Liver (tissue), 9 donors: ENCODE data around the gene CLCF1. TPM values are rescaled to one million over a fixed set of nuclear protein-coding genes. Genes with fewer than 3 reads are reported as not detected.

Source experiments
- DNase-seq: peaks from one replicate; pipeline ENCODE4 v3.0.0-alpha.2; 2017; ENCODE audit warnings: low spot score
- H3K27ac ChIP-seq, 2 donors: one replicate each; pipeline ENCODE4 v1.7.0; 2013; ENCODE audit warnings: inconsistent platforms in 2 of 2, low read length in 2 of 2, control low read depth in 1 of 2, low read depth in 1 of 2, mild to moderate bottlenecking in 1 of 2
- H3K27me3 ChIP-seq, 4 donors: one replicate each; pipeline versions ENCODE4 v1.6.1 to v1.7.0; 2013; ENCODE audit warnings: low read length in 3 of 4, inconsistent platforms in 1 of 4, mild to moderate bottlenecking in 1 of 4, moderate library complexity in 1 of 4; ENCODE audit not compliant: control insufficient read depth in 4 of 4, insufficient read depth in 4 of 4
- H3K36me3 ChIP-seq, 4 donors: one replicate each; pipeline versions ENCODE4 v1.6.1 to v1.7.0; 2013; ENCODE audit warnings: low read length in 3 of 4, mild to moderate bottlenecking in 3 of 4, low read depth in 1 of 4, moderate library complexity in 1 of 4; ENCODE audit not compliant: control insufficient read depth in 4 of 4, insufficient read depth in 3 of 4
- H3K4me1 ChIP-seq, 4 donors: one replicate each; pipeline versions ENCODE4 v1.6.1 to v1.7.0; 2013; ENCODE audit warnings: low read length in 3 of 4, mild to moderate bottlenecking in 3 of 4, moderate library complexity in 1 of 4; ENCODE audit not compliant: control insufficient read depth in 4 of 4, insufficient read depth in 4 of 4
- H3K4me3 ChIP-seq, 3 donors: one replicate each; pipeline versions ENCODE4 v1.6.1 to v1.7.0; 2013; ENCODE audit warnings: low read length in 3 of 3, control low read depth in 1 of 3, low read depth in 1 of 3, mild to moderate bottlenecking in 1 of 3
- H3K9ac ChIP-seq, 2 donors: one replicate each; pipeline ENCODE4 v1.7.0; 2013; ENCODE audit warnings: low read length in 2 of 2, mild to moderate bottlenecking in 2 of 2, moderate library complexity in 2 of 2, control low read depth in 1 of 2, low read depth in 1 of 2
- H3K9me3 ChIP-seq, 4 donors: one replicate each; pipeline versions ENCODE4 v1.6.1 to v1.7.0; 2013; ENCODE audit warnings: low read length in 3 of 4; ENCODE audit not compliant: control insufficient read depth in 4 of 4
- ATF3 ChIP-seq: IDR thresholded peaks from 2 replicates; pipeline ENCODE4 v1.6.1; 2016; ENCODE audit warnings: antibody characterized with exemption
- CTCF ChIP-seq: fragments of 150-350 bp; IDR thresholded peaks from 2 replicates; pipeline ENCODE4 v1.5.1; 2017; ENCODE audit warnings: improper control_type of control experiment, low read depth, low read length; ENCODE audit not compliant: missing input control
- EGR1 ChIP-seq, 2 donors: IDR thresholded peaks; 2 replicates each; pipeline ENCODE4 v1.6.1; 2016 to 2018; ENCODE audit warnings: antibody characterized with exemption in 2 of 2, low read depth in 2 of 2
- FOXA1 ChIP-seq: IDR thresholded peaks from 2 replicates; pipeline ENCODE4 v1.6.1; 2016; ENCODE audit warnings: antibody characterized with exemption
- FOXA2 ChIP-seq: IDR thresholded peaks from 2 replicates; pipeline ENCODE4 v1.6.1; 2016; ENCODE audit warnings: antibody characterized with exemption
- GABPA ChIP-seq, 2 donors: IDR thresholded peaks in 1 of 2; conservative IDR thresholded peaks in 1 of 2; 2 replicates each; pipeline ENCODE4 v1.6.1; 2016; ENCODE audit warnings: antibody characterized with exemption in 2 of 2, mild to moderate bottlenecking in 1 of 2, moderate library complexity in 1 of 2
- HNF4A ChIP-seq, 2 donors: conservative IDR thresholded peaks; 2 replicates each; pipeline ENCODE4 v1.6.1; 2016; ENCODE audit warnings: antibody characterized with exemption in 2 of 2, mild to moderate bottlenecking in 2 of 2
- HNF4G ChIP-seq: IDR thresholded peaks from 2 replicates; pipeline ENCODE4 v1.6.1; 2016; ENCODE audit warnings: antibody characterized with exemption
- JUND ChIP-seq, 2 donors: IDR thresholded peaks; 2 replicates each; pipeline ENCODE4 v1.6.1; 2016; ENCODE audit warnings: antibody characterized with exemption in 2 of 2
- MAX ChIP-seq: IDR thresholded peaks from 2 replicates; pipeline ENCODE4 v1.6.1; 2016; ENCODE audit warnings: antibody characterized with exemption
- NR2F2 ChIP-seq: IDR thresholded peaks from 2 replicates; pipeline ENCODE4 v1.6.1; 2016; ENCODE audit warnings: antibody characterized with exemption
- RAD21 ChIP-seq, 2 donors: IDR thresholded peaks; 2 replicates each; pipeline ENCODE4 v1.6.1; 2016; ENCODE audit warnings: antibody characterized with exemption in 2 of 2, mild to moderate bottlenecking in 2 of 2
- REST ChIP-seq: IDR thresholded peaks from 2 replicates; pipeline ENCODE4 v1.6.1; 2016; ENCODE audit warnings: antibody characterized with exemption, mild to moderate bottlenecking
- RXRA ChIP-seq, 2 donors: IDR thresholded peaks; 2 replicates each; pipeline ENCODE4 v1.6.1; 2017 to 2018; ENCODE audit warnings: antibody characterized with exemption in 2 of 2, mild to moderate bottlenecking in 1 of 2
- SP1 ChIP-seq: IDR thresholded peaks from 2 replicates; pipeline ENCODE4 v1.6.1; 2018; ENCODE audit warnings: antibody characterized with exemption, mild to moderate bottlenecking
- TAF1 ChIP-seq: conservative IDR thresholded peaks from 2 replicates; pipeline ENCODE4 v1.6.1; 2016; ENCODE audit warnings: antibody characterized with exemption, mild to moderate bottlenecking
- YY1 ChIP-seq: IDR thresholded peaks from 2 replicates; pipeline ENCODE4 v1.6.1; 2016; ENCODE audit warnings: antibody characterized with exemption, mild to moderate bottlenecking
- ZBTB33 ChIP-seq: IDR thresholded peaks from 2 replicates; pipeline ENCODE4 v1.6.1; 2016; ENCODE audit warnings: antibody characterized with exemption
- WGBS: extraction: QIAGEN DNeasy Blood & Tissue Kit; methylation state at CpG from one replicate; pipeline ENCODE4 v1.1.7; 2013; 5-methylcytosine and 5-hydroxymethylcytosine counted together
- polyA plus RNA-seq, 2 donors: library from polyadenylated mRNA; stranded (reverse) in 1 of 2; unstranded in 1 of 2; fragments of 200-250 nt in 1 of 2; fragments of >200 nt in 1 of 2; fragmentation: Nextera tagmentation in 1 of 2; extraction: Ambion mirVana in 1 of 2; gene quantifications; one replicate each; pipeline versions ENCODE4 v1.2.1 to v1.2.3, GENCODE V29; 2013 to 2015
- total RNA-seq, 2 donors: library from RNA; depleted of rRNA; stranded (reverse); fragments of >200 nt; gene quantifications; one replicate each; pipeline ENCODE4 v1.2.3, GENCODE V29; 2014
- donor health status: healthy.
- donor health status: healthy.
- donor health status: healthy.
- donor health status: healthy.
- donor health status: healthy.

Gene CLCF1
- total and polyA plus RNA-seq, 4 donors = 0.14 to 1.8 (median 0.20) TPM

- no peak overlapping the region for H3K4me3 ChIP-seq
- peaks cover under 1 to 12% (median 6%) of the 10 kb centered on the region in 4 donors for H3K4me1 ChIP-seq
- TF ChIP-seq MAX (no peak), HNF4A (conservative IDR thresholded peaks at IDR 0.05) (no peak), TAF1 (no peak), EGR1 (IDR thresholded peaks at IDR 0.05; ENCODE audit: low read depth in 2 of 2) (no peak), CTCF (no peak)
- no peaks in the 10 kb centered on the region for H3K9me3 ChIP-seq
- 78% methylated on average over 2 of the region's 2 CpGs for WGBS
- DNase-seq = peak; percentile 57
- H3K27ac ChIP-seq = no peak overlapping the region
- H3K27me3 ChIP-seq = no peaks in the 10 kb centered on the region
- no peak overlapping the region for H3K9ac ChIP-seq
- no peaks in the 10 kb centered on the region for H3K36me3 ChIP-seq
These were observed 40.0 kb upstream of the CLCF1 start for GRCh38 chr11:67413266-67413849.

GRCh38 chr11:67412495-67413179, 39.2 kb upstream of the CLCF1 start:
- WGBS = 72% methylated on average over 9 of the region's 9 CpGs
- no peak overlapping the region for H3K4me3 ChIP-seq
- no peak for DNase-seq
- TF ChIP-seq SP1 (no peak), RXRA (IDR thresholded peaks at IDR 0.05) (no peak), CTCF (no peak), RAD21 (IDR thresholded peaks at IDR 0.05) (no peak), FOXA2 (no peak), HNF4A (conservative IDR thresholded peaks at IDR 0.05) (no peak), ZBTB33 (no peak), TAF1 (no peak), EGR1 (IDR thresholded peaks at IDR 0.05; ENCODE audit: low read depth in 2 of 2) (no peak), YY1 (no peak), HNF4G (no peak), FOXA1 (no peak), JUND (IDR thresholded peaks at IDR 0.05) (no peak), ATF3 (no peak), GABPA (IDR thresholded peaks at IDR 0.05 in 1 of 2, conservative IDR thresholded peaks at IDR 0.05 in 1 of 2) (no peak), REST (no peak), MAX (no peak), NR2F2 (no peak)
- H3K36me3 ChIP-seq = no peaks in the 10 kb centered on the region
- no peak overlapping the region for H3K27ac ChIP-seq
- no peak overlapping the region for H3K9ac ChIP-seq
- no peaks in the 10 kb centered on the region for H3K27me3 ChIP-seq
- no peaks in the 10 kb centered on the region for H3K9me3 ChIP-seq
- H3K4me1 ChIP-seq = peaks cover 0 to 6% (median 4%) of the 10 kb centered on the region in 4 donors
